ENCODE results near the gene COL23A1. TPM values are rescaled to one million over a fixed set of nuclear protein-coding genes. Genes with fewer than 3 reads are reported as not detected.
"Not testable (repeated sequence)": the region's sequence is repeated elsewhere in the genome, so short reads cannot be mapped to it uniquely, and the experiment has no call there.

Gene COL23A1
- total RNA-seq, 1 donor from 2014 or later, result 0.96 TPM

GRCh38 chr5:178245389-178245788, 344.8 kb downstream of the COL23A1 start:
- DNase-seq (ENCODE audit: low spot score), result no peak

GRCh38 chr5:178244576-178244975, 345.6 kb downstream of the COL23A1 start:
- no peak for DNase-seq (ENCODE audit: low spot score)

- DNase-seq (ENCODE audit: low spot score), result no peak
Measured at GRCh38 chr5:178242416-178242815, 347.8 kb downstream of the COL23A1 start.

- DNase-seq (ENCODE audit: low spot score), result no peak
Measured at GRCh38 chr5:178241688-178242231, 348.4 kb downstream of the COL23A1 start.

- DNase-seq (ENCODE audit: low spot score), result peak; percentile 36
Measured at GRCh38 chr5:178241231-178241663, 348.9 kb downstream of the COL23A1 start.

GRCh38 chr5:178240766-178241165, 349.4 kb downstream of the COL23A1 start:
- DNase-seq (ENCODE audit: low spot score), result no peak

GRCh38 chr5:178240341-178240741, 349.9 kb downstream of the COL23A1 start:
- no peak for DNase-seq (ENCODE audit: low spot score)

- not testable (repeated sequence) for DNase-seq (ENCODE audit: low spot score)
Measured at GRCh38 chr5:178239626-178240301, 350.4 kb downstream of the COL23A1 start.

GRCh38 chr5:178238711-178239592, 351.2 kb downstream of the COL23A1 start:
- DNase-seq (ENCODE audit: low spot score), result no peak

GRCh38 chr5:178238313-178238635, 351.9 kb downstream of the COL23A1 start:
- DNase-seq (ENCODE audit: low spot score), result no peak

GRCh38 chr5:178237431-178238312, 352.5 kb downstream of the COL23A1 start:
- DNase-seq (ENCODE audit: low spot score), result no peak

GRCh38 chr5:178236679-178237078, 353.5 kb downstream of the COL23A1 start:
- no peak for DNase-seq (ENCODE audit: low spot score)

GRCh38 chr5:178236126-178236525, 354.1 kb downstream of the COL23A1 start:
- DNase-seq (ENCODE audit: low spot score), result no peak

GRCh38 chr5:178235588-178235974, 354.6 kb downstream of the COL23A1 start:
- DNase-seq (ENCODE audit: low spot score), result no peak

- peak; percentile 68 for DNase-seq (ENCODE audit: low spot score)
Measured at GRCh38 chr5:178234750-178235587, 355.2 kb downstream of the COL23A1 start.

- DNase-seq (ENCODE audit: low spot score), result no peak
Measured at GRCh38 chr5:178234121-178234749, 356.0 kb downstream of the COL23A1 start.

- no peak for DNase-seq (ENCODE audit: low spot score)
Measured at GRCh38 chr5:178232920-178233429, 357.2 kb downstream of the COL23A1 start.

- DNase-seq (ENCODE audit: low spot score), result peak; percentile 75
Measured at GRCh38 chr5:178232124-178232919, 357.9 kb downstream of the COL23A1 start, which contains the start of gene PHYKPL. Gene PHYKPL, minus strand, starts transcription at chr5:178232802. Its CDS starts 252 bp downstream, at chr5:178232550.

- DNase-seq (ENCODE audit: low spot score), result no peak
Measured at GRCh38 chr5:178231539-178232123, 358.6 kb downstream of the COL23A1 start.

Data from umbilical cord (tissue), 2 donors.